DOHH2 (cell line): ENCODE measurements around the gene HLA-DQA1.

Experiments used
- H3F3A ChIP-seq: fragments of 200-600 bp; sonication (generic), shearing (Covaris generic); 2 replicates; pipeline ENCODE4 v1.6.0; 2016; ENCODE audit warnings: antibody characterized with exemption, mild to moderate bottlenecking; ENCODE audit not compliant: control insufficient read depth, insufficient read depth
- H3K27ac ChIP-seq: fragments of 200-600 bp; sonication (generic); 2 replicates; pipeline ENCODE4 v1.5.1; 2014; ENCODE audit warnings: low read depth, mild to moderate bottlenecking, low read length, moderate library complexity
- H3K27me3 ChIP-seq: fragments of 200-600 bp; sonication (generic); 2 replicates; pipeline ENCODE4 v1.6.1; 2014; ENCODE audit warnings: mild to moderate bottlenecking, low read length, mixed read lengths; ENCODE audit not compliant: control insufficient read depth
- H3K36me3 ChIP-seq: fragments of 200-600 bp; sonication (generic); 2 replicates; pipeline ENCODE4 v1.6.1; 2014; ENCODE audit warnings: mild to moderate bottlenecking, low read length, moderate library complexity, mixed read lengths; ENCODE audit not compliant: control insufficient read depth
- H3K4me1 ChIP-seq: fragments of 200-600 bp; sonication (generic); 2 replicates; pipeline ENCODE4 v1.6.1; 2014; ENCODE audit warnings: mild to moderate bottlenecking, low read length, mixed read lengths; ENCODE audit not compliant: control insufficient read depth
- H3K4me2 ChIP-seq: fragments of 200-600 bp; sonication (generic); 2 replicates; pipeline ENCODE4 v1.6.0; 2014; ENCODE audit warnings: mild to moderate bottlenecking, low read length, moderate library complexity
- H3K4me3 ChIP-seq: fragments of 200-600 bp; sonication (generic); 2 replicates; pipeline ENCODE4 v1.5.1; 2014; ENCODE audit warnings: mild to moderate bottlenecking, low read length, mixed read lengths
- H3K79me2 ChIP-seq: fragments of 200-600 bp; sonication (generic); 2 replicates; pipeline ENCODE4 v1.6.1; 2014; ENCODE audit warnings: mild to moderate bottlenecking, low read length, mixed read lengths; ENCODE audit not compliant: control insufficient read depth
- H3K9me2 ChIP-seq: fragments of 200-600 bp; sonication (generic); replicated peaks from 2 replicates; pipeline ENCODE4 v1.6.1; 2014; ENCODE audit warnings: mild to moderate bottlenecking, low read length, mixed read lengths; ENCODE audit not compliant: control insufficient read depth
- H3K9me3 ChIP-seq: fragments of 200-600 bp; sonication (generic); 2 replicates; pipeline ENCODE4 v1.6.1; 2014; ENCODE audit warnings: antibody characterized with exemption, low read length, mixed read lengths; ENCODE audit not compliant: control insufficient read depth, insufficient read depth
- H4K20me1 ChIP-seq: fragments of 200-600 bp; sonication (generic); 2 replicates; pipeline ENCODE4 v1.6.0; 2014; ENCODE audit warnings: low read depth, mild to moderate bottlenecking, antibody characterized with exemption, low read length, moderate library complexity; ENCODE audit not compliant: control insufficient read depth, insufficient read depth
- EZH2phosphoT487 ChIP-seq: fragments of 200-600 bp; sonication (generic); IDR thresholded peaks from 2 replicates; pipeline ENCODE4 v1.6.1; 2017; ENCODE audit warnings: borderline replicate concordance, mild to moderate bottlenecking, antibody characterized with exemption, low read length, moderate library complexity, mixed read lengths
- TF ChIP-seq, protein P1 (sequence below): fragments of 200-600 bp; sonication (generic); IDR thresholded peaks from one replicate; pipeline ENCODE4 v1.5.1; 2014; ENCODE audit warnings: antibody characterized with exemption, mild to moderate bottlenecking, low read depth, low read length; ENCODE audit not compliant: poor library complexity, severe bottlenecking

Gene HLA-DQA1

DNA sequence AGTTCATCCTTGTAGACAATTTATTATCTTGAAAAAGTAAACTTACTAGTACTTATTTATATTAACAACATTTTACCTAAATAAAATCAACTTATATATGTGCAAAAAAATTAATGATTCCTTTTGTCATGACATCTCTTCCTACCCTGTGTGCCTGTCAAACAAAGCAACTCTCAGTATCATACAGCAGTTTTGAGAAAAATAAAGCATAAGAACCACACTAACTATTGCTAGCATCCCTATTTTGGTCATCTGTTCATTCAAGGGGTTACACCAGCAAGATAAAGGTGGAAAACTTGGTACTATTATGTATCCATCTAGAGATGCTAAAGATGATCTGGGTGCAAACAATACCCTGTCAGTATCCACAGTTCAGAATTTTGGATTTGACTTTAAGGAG, 40.2 kb upstream of the HLA-DQA1 start:
- H3F3A ChIP-seq: 0 out of 2 replicates have a peak, but pooled peaks cover 5% of the 10 kb centered on the region
- no peak overlapping the region for H3K27ac ChIP-seq
- no peaks in the 10 kb centered on the region for H3K79me2 ChIP-seq
- TF ChIP-seq, protein P1, sequence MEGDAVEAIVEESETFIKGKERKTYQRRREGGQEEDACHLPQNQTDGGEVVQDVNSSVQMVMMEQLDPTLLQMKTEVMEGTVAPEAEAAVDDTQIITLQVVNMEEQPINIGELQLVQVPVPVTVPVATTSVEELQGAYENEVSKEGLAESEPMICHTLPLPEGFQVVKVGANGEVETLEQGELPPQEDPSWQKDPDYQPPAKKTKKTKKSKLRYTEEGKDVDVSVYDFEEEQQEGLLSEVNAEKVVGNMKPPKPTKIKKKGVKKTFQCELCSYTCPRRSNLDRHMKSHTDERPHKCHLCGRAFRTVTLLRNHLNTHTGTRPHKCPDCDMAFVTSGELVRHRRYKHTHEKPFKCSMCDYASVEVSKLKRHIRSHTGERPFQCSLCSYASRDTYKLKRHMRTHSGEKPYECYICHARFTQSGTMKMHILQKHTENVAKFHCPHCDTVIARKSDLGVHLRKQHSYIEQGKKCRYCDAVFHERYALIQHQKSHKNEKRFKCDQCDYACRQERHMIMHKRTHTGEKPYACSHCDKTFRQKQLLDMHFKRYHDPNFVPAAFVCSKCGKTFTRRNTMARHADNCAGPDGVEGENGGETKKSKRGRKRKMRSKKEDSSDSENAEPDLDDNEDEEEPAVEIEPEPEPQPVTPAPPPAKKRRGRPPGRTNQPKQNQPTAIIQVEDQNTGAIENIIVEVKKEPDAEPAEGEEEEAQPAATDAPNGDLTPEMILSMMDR: no peak
- no peak for TF ChIP-seq EZH2phosphoT487
- 0 out of 2 replicates have a peak, but pooled peaks cover 2% of the 10 kb centered on the region for H3K9me3 ChIP-seq
- no peaks in the 10 kb centered on the region for H4K20me1 ChIP-seq
- no peaks in the 10 kb centered on the region for H3K27me3 ChIP-seq
- H3K4me1 ChIP-seq: peaks cover 5% of the 10 kb centered on the region; the same call in 1 of the 2 replicates
- no peak overlapping the region for H3K4me3 ChIP-seq
- H3K36me3 ChIP-seq: no peaks in the 10 kb centered on the region
- no peaks in the 10 kb centered on the region for H3K9me2 ChIP-seq
- no peak overlapping the region for H3K4me2 ChIP-seq

DNA sequence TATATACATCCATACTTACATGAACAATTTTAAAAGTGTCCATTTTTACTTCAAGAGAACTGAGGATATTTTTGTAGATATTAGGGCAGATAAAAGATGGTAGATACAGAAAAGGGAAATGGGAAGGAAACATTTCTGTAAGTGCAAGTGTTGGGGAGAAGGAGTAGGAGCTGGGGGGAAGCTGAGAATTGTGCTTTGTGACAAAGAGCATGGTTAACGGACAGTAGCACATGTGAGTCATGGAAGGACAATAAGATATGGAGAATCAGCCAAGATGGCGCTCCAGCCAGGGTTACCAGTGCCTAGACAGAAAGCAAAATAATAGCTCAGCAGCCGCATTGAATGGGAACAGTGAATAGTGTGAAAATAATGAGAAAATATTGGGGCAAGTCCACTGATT, 34.8 kb upstream of the HLA-DQA1 start:
- Histone ChIP-seq H4K20me1 (no peaks in the 10 kb centered on the region), H3K4me3 (no peak overlapping the region), H3K4me1 (peaks cover 22% of the 10 kb centered on the region), H3K9me2 (no peaks in the 10 kb centered on the region), H3K36me3 (no peaks in the 10 kb centered on the region), H3K27ac (no peak overlapping the region), H3F3A (0 out of 2 replicates have a peak, but pooled peaks cover 8% of the 10 kb centered on the region), H3K27me3 (no peaks in the 10 kb centered on the region), H3K79me2 (no peaks in the 10 kb centered on the region), H3K9me3 (0 out of 2 replicates have a peak, but pooled peaks cover 2% of the 10 kb centered on the region), H3K4me2 (no peak overlapping the region)
- no peak for TF ChIP-seq EZH2phosphoT487
- TF ChIP-seq, protein P1: no peak

- Histone ChIP-seq H3K4me3 (no peak overlapping the region), H3K27me3 (no peaks in the 10 kb centered on the region), H3K36me3 (no peaks in the 10 kb centered on the region), H3K9me3 (0 out of 2 replicates have a peak, but pooled peaks cover 2% of the 10 kb centered on the region), H3K4me2 (no peak overlapping the region), H3K79me2 (no peaks in the 10 kb centered on the region), H3F3A (0 out of 2 replicates have a peak, but pooled peaks cover 8% of the 10 kb centered on the region), H3K9me2 (no peaks in the 10 kb centered on the region), H3K4me1 (peaks cover 26% of the 10 kb centered on the region), H3K27ac (no peak overlapping the region), H4K20me1 (no peaks in the 10 kb centered on the region)
- TF ChIP-seq, protein P1: no peak
- no peak for TF ChIP-seq EZH2phosphoT487
These were observed 34.0 kb upstream of the HLA-DQA1 start for GRCh38 chr6:32603222-32603621.
